MM.1S (cell line): ENCODE measurements around the gene CENPE.

ENCODE experiments used
- DNase-seq: peaks from one replicate; pipeline ENCODE4 v3.0.0-alpha.2; 2015
- H2AFZ ChIP-seq: fragments of 300-600 bp; sonication (generic); 2 replicates; pipeline ENCODE4 v1.6.0; 2016; ENCODE audit warnings: antibody characterized with exemption, low read length
- H3F3A ChIP-seq: fragments of 300-600 bp; sonication (generic); 2 replicates; pipeline ENCODE4 v1.6.1; 2016; ENCODE audit warnings: mild to moderate bottlenecking, antibody characterized with exemption, low read length, moderate library complexity, mixed read lengths; ENCODE audit not compliant: insufficient read depth
- H3K27ac ChIP-seq: fragments of 300-600 bp; sonication (generic); 2 replicates; pipeline ENCODE4 v1.5.1; 2016; ENCODE audit warnings: mild to moderate bottlenecking, low read length
- H3K27me3 ChIP-seq: fragments of 300-600 bp; sonication (generic); replicated peaks from 2 replicates; pipeline ENCODE4 v1.6.0; 2016; ENCODE audit warnings: low read length; ENCODE audit not compliant: insufficient read depth
- H3K36me3 ChIP-seq: fragments of 300-600 bp; sonication (generic); replicated peaks from 2 replicates; pipeline ENCODE4 v1.6.1; 2016; ENCODE audit warnings: mild to moderate bottlenecking, low read length, mixed read lengths; ENCODE audit not compliant: insufficient read depth
- H3K4me1 ChIP-seq: fragments of 300-600 bp; sonication (generic); 2 replicates; pipeline ENCODE4 v1.6.1; 2016; ENCODE audit warnings: low read length, mixed read lengths
- H3K4me2 ChIP-seq: fragments of 300-600 bp; sonication (generic); 2 replicates; pipeline ENCODE4 v1.6.0; 2016; ENCODE audit warnings: low read depth, low read length
- H3K4me3 ChIP-seq: fragments of 300-600 bp; sonication (generic); 2 replicates; pipeline ENCODE4 v1.5.1; 2016; ENCODE audit warnings: low read length, mixed read lengths
- H3K79me2 ChIP-seq: fragments of 300-600 bp; sonication (generic); 2 replicates; pipeline ENCODE4 v1.6.1; 2016; ENCODE audit warnings: mixed run types, low read length, mixed read lengths
- H3K9ac ChIP-seq: fragments of 300-600 bp; sonication (generic); 2 replicates; pipeline ENCODE4 v1.6.1; 2016; ENCODE audit warnings: low read length, mixed read lengths
- H3K9me2 ChIP-seq: fragments of 300-600 bp; sonication (generic); replicated peaks from 2 replicates; pipeline ENCODE4 v1.6.1; 2016; ENCODE audit warnings: mild to moderate bottlenecking, low read length, mixed read lengths; ENCODE audit not compliant: insufficient read depth
- H3K9me3 ChIP-seq: fragments of 300-600 bp; sonication (generic); replicated peaks from 2 replicates; pipeline ENCODE4 v1.6.1; 2016; ENCODE audit warnings: mild to moderate bottlenecking, low read length, mixed read lengths; ENCODE audit not compliant: insufficient read depth
- H4K20me1 ChIP-seq: fragments of 300-600 bp; sonication (generic); 2 replicates; pipeline ENCODE4 v1.6.1; 2016; ENCODE audit warnings: mild to moderate bottlenecking, low read length, moderate library complexity, mixed read lengths; ENCODE audit not compliant: insufficient read depth
- CTCF ChIP-seq: fragments of 300-600 bp; sonication (generic); IDR thresholded peaks from 2 replicates; pipeline ENCODE4 v1.5.1; 2016; ENCODE audit warnings: antibody characterized with exemption, low read length, mixed read lengths
- EZH2 ChIP-seq: fragments of 300-600 bp; sonication (generic); optimal IDR thresholded peaks from 2 replicates; pipeline ENCODE3; 2017; ENCODE audit warnings: low read depth, mild to moderate bottlenecking, antibody characterized with exemption, low read length, mixed read lengths
- EZH2phosphoT487 ChIP-seq: fragments of 300-600 bp; sonication (generic); IDR thresholded peaks from 2 replicates; pipeline ENCODE4 v1.6.1; 2018; ENCODE audit warnings: antibody characterized with exemption, low read length

The CENPE gene

GRCh38 chr4:103150677-103151076, 47.5 kb downstream of the CENPE start:
- H3F3A ChIP-seq, result no peaks in the 10 kb centered on the region
- H3K4me3 ChIP-seq, result no peak overlapping the region
- H3K79me2 ChIP-seq, result no peaks in the 10 kb centered on the region
- H3K27me3 ChIP-seq, result no peaks in the 10 kb centered on the region
- H3K36me3 ChIP-seq, result peaks cover 4% of the 10 kb centered on the region
- H2AFZ ChIP-seq, result no peak overlapping the region
- H3K9me3 ChIP-seq, result no peaks in the 10 kb centered on the region
- H3K9ac ChIP-seq, result no peak overlapping the region
- no peaks in the 10 kb centered on the region for H4K20me1 ChIP-seq
- H3K9me2 ChIP-seq, result no peaks in the 10 kb centered on the region
- DNase-seq, result no peak
- no peak overlapping the region for H3K27ac ChIP-seq
- no peak overlapping the region for H3K4me2 ChIP-seq
- no peak for TF ChIP-seq CTCF
- H3K4me1 ChIP-seq, result no peaks in the 10 kb centered on the region

- H3K4me1 ChIP-seq, result no peaks in the 10 kb centered on the region
- DNase-seq, result no peak
- peaks cover 18% of the 10 kb centered on the region for H3K36me3 ChIP-seq
- no peak overlapping the region for H3K4me3 ChIP-seq
- no peaks in the 10 kb centered on the region for H3K27me3 ChIP-seq
- no peaks in the 10 kb centered on the region for H3K9me2 ChIP-seq
- H4K20me1 ChIP-seq, result no peaks in the 10 kb centered on the region
- no peaks in the 10 kb centered on the region for H3K9me3 ChIP-seq
- TF ChIP-seq EZH2phosphoT487 (no peak), CTCF (no peak), EZH2 (no peak)
- no peak overlapping the region for H3K27ac ChIP-seq
- no peak overlapping the region for H2AFZ ChIP-seq
- H3K79me2 ChIP-seq, result no peaks in the 10 kb centered on the region
- H3K9ac ChIP-seq, result no peak overlapping the region
- H3F3A ChIP-seq, result no peaks in the 10 kb centered on the region
- no peak overlapping the region for H3K4me2 ChIP-seq
These were observed 53.2 kb downstream of the CENPE start for GRCh38 chr4:103144926-103145325.

GRCh38 chr4:103137446-103137827, 60.7 kb downstream of the CENPE start:
- no peaks in the 10 kb centered on the region for H3K4me1 ChIP-seq
- H4K20me1 ChIP-seq, result no peaks in the 10 kb centered on the region
- no peak overlapping the region for H3K9ac ChIP-seq
- no peaks in the 10 kb centered on the region for H3K9me3 ChIP-seq
- H3K27ac ChIP-seq, result no peak overlapping the region
- no peak overlapping the region for H3K4me3 ChIP-seq
- peaks cover 11% of the 10 kb centered on the region; the same call in 1 of the 2 replicates for H3K36me3 ChIP-seq
- no peaks in the 10 kb centered on the region for H3K79me2 ChIP-seq
- TF ChIP-seq EZH2 (no peak), EZH2phosphoT487 (no peak), CTCF (no peak)
- no peak for DNase-seq
- no peak overlapping the region for H2AFZ ChIP-seq
- no peaks in the 10 kb centered on the region for H3K9me2 ChIP-seq
- no peaks in the 10 kb centered on the region for H3F3A ChIP-seq
- H3K27me3 ChIP-seq, result no peaks in the 10 kb centered on the region
- no peak overlapping the region for H3K4me2 ChIP-seq
